ENCODE data around the gene ALK.

Gene ALK

DNA sequence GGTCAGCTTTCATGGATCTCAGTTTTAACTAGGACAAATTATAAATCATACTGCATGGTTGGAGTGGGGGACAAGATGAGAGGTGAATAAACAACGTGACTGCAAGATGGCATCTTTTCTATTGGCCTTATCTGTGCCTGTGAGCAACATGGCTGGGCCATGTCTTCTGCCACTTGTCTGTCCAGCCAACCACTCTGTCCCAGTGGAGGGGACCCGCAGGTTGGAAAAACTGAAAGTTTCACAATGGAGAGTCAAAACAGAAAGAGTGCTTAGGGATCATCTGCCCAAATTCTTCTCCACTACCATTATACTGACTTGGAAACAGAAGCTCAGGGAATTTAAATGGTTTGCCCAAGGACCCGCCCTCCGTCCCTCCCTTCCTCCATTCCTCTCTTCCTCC lies 104.1 kb downstream of the ALK start:
- no peaks in the 10 kb centered on the region for H3K9me2 ChIP-seq (ENCODE audit: low read depth, low read length)
- no peak overlapping the region for H2AFZ ChIP-seq (ENCODE audit: low read length)
- no peak overlapping the region for H3K4me2 ChIP-seq (ENCODE audit: low read length)
- no peak overlapping the region for H3K4me3 ChIP-seq (ENCODE audit: low read depth, low read length, poor library complexity, severe bottlenecking)
- H3K9ac ChIP-seq (ENCODE audit: low read length) = no peak overlapping the region
- no peak overlapping the region for H3K27ac ChIP-seq (ENCODE audit: low read depth, low read length, poor library complexity, severe bottlenecking)
- no peaks in the 10 kb centered on the region for H3K36me3 ChIP-seq (ENCODE audit: insufficient read depth, low read length)
- H3F3A ChIP-seq (ENCODE audit: insufficient read depth, low read length) = no peaks in the 10 kb centered on the region
- H3K27me3 ChIP-seq (ENCODE audit: insufficient read depth, low read length) = no peaks in the 10 kb centered on the region
- H3K79me2 ChIP-seq (ENCODE audit: insufficient read depth, low read length) = no peaks in the 10 kb centered on the region
- no peaks in the 10 kb centered on the region for H3K4me1 ChIP-seq (ENCODE audit: insufficient read depth, low read length, severe bottlenecking)
- H4K20me1 ChIP-seq (ENCODE audit: insufficient read depth, low read length) = no peaks in the 10 kb centered on the region
- TF ChIP-seq EZH2 (IDR thresholded peaks at IDR 0.05; ENCODE audit: borderline replicate concordance, low read length) (no peak), CTCF (IDR thresholded peaks at IDR 0.05; ENCODE audit: low read length) (no peak)
- no peaks in the 10 kb centered on the region for H3K9me3 ChIP-seq (ENCODE audit: low read length)

DNA sequence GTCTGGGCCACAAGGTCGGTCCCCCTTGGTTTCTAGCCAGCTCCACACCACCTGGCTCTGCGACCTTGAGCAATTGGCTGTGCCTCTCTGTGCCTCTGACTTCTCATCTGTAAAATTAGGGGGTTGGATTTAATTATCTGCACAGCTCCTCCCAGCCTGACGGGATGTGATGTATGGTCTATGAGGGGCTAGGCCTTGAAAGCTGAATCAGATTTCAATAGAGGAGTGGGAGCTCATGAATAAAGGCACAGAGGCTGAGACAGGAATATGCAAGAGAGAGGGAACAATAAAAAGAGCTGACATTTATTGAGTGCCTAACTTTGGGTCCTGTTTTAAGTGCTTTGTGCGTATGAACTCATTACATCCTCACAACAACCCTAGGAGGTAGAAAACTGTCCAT lies 104.7 kb downstream of the ALK start:
- Histone ChIP-seq H3K27ac (ENCODE audit: low read depth, low read length, poor library complexity, severe bottlenecking) (no peak overlapping the region), H3K9me2 (ENCODE audit: low read depth, low read length) (no peaks in the 10 kb centered on the region), H3K27me3 (ENCODE audit: insufficient read depth, low read length) (no peaks in the 10 kb centered on the region), H3K4me1 (ENCODE audit: insufficient read depth, low read length, severe bottlenecking) (no peaks in the 10 kb centered on the region), H3K79me2 (ENCODE audit: insufficient read depth, low read length) (no peaks in the 10 kb centered on the region), H3F3A (ENCODE audit: insufficient read depth, low read length) (no peaks in the 10 kb centered on the region), H3K9me3 (ENCODE audit: low read length) (no peaks in the 10 kb centered on the region), H4K20me1 (ENCODE audit: insufficient read depth, low read length) (no peaks in the 10 kb centered on the region), H3K9ac (ENCODE audit: low read length) (no peak overlapping the region), H3K36me3 (ENCODE audit: insufficient read depth, low read length) (no peaks in the 10 kb centered on the region), H3K4me2 (ENCODE audit: low read length) (no peak overlapping the region), H2AFZ (ENCODE audit: low read length) (no peak overlapping the region), H3K4me3 (ENCODE audit: low read depth, low read length, poor library complexity, severe bottlenecking) (no peak overlapping the region)
- no peak for TF ChIP-seq CTCF (IDR thresholded peaks at IDR 0.05; ENCODE audit: low read length)
- TF ChIP-seq EZH2 (IDR thresholded peaks at IDR 0.05; ENCODE audit: borderline replicate concordance, low read length) = no peak

GRCh38 chr2:29811378-29811777 lies 110.0 kb downstream of the ALK start:
- TF ChIP-seq EZH2 (IDR thresholded peaks at IDR 0.05; ENCODE audit: borderline replicate concordance, low read length) (no peak), CTCF (IDR thresholded peaks at IDR 0.05; ENCODE audit: low read length) (no peak)
- Histone ChIP-seq H3K9me3 (ENCODE audit: low read length) (no peaks in the 10 kb centered on the region), H4K20me1 (ENCODE audit: insufficient read depth, low read length) (no peaks in the 10 kb centered on the region), H3K27me3 (ENCODE audit: insufficient read depth, low read length) (no peaks in the 10 kb centered on the region), H3F3A (ENCODE audit: insufficient read depth, low read length) (no peaks in the 10 kb centered on the region), H3K27ac (ENCODE audit: low read depth, low read length, poor library complexity, severe bottlenecking) (no peak overlapping the region), H3K4me3 (ENCODE audit: low read depth, low read length, poor library complexity, severe bottlenecking) (no peak overlapping the region), H3K4me1 (ENCODE audit: insufficient read depth, low read length, severe bottlenecking) (no peaks in the 10 kb centered on the region), H3K9ac (ENCODE audit: low read length) (no peak overlapping the region), H3K9me2 (ENCODE audit: low read depth, low read length) (no peaks in the 10 kb centered on the region), H3K36me3 (ENCODE audit: insufficient read depth, low read length) (no peaks in the 10 kb centered on the region), H3K79me2 (ENCODE audit: insufficient read depth, low read length) (no peaks in the 10 kb centered on the region), H3K4me2 (ENCODE audit: low read length) (no peak overlapping the region), H2AFZ (ENCODE audit: low read length) (no peak overlapping the region)
